Adrenal gland (tissue), 12 donors: ENCODE measurements around the gene IL12RB2. TPM values are rescaled to one million over a fixed set of nuclear protein-coding genes. Genes with fewer than 3 reads are reported as not detected.

Experiments
- DNase-seq, 7 donors: peaks; one replicate each; pipeline ENCODE4 v3.0.0-alpha.2; 2019 to 2020
- H3K27ac ChIP-seq, 5 donors: fragments of 200-600 bp; sonication (generic) in 4 of 5; 1 replicate in 3 of 5; 2 replicates in 2 of 5; pipeline versions ENCODE4 v1.5.1 to v1.8.0; 2016 to 2020; ENCODE audit warnings: mild to moderate bottlenecking in 1 of 5
- H3K27me3 ChIP-seq: fragments of 200-600 bp; 2 replicates; pipeline ENCODE4 v1.8.0; 2021
- H3K36me3 ChIP-seq, 2 donors: fragments of 200-600 bp; replicated peaks in 1 of 2; 1 replicate in 1 of 2; 2 replicates in 1 of 2; pipeline versions ENCODE4 v1.5.1 to v1.8.0; 2018 to 2022
- H3K4me1 ChIP-seq, 2 donors: fragments of 200-600 bp; replicated peaks in 1 of 2; 1 replicate in 1 of 2; 2 replicates in 1 of 2; pipeline versions ENCODE4 v1.5.1 to v1.8.0; 2018 to 2021
- H3K4me3 ChIP-seq, 4 donors: fragments of 200-600 bp; sonication (generic) in 3 of 4; one replicate each; pipeline ENCODE4 v1.5.1; 2016 to 2018
- H3K9me3 ChIP-seq, 3 donors: fragments of 200-600 bp; sonication (generic) in 1 of 3; replicated peaks in 1 of 3; 1 replicate in 2 of 3; 2 replicates in 1 of 3; pipeline versions ENCODE4 v1.5.1 to v1.8.0; 2016 to 2021
- CTCF ChIP-seq, 6 experiments: fragments of 450-650 bp in 4 of 6; fragments of 200-600 bp in 2 of 6; sonication (generic) in 1 of 6; IDR thresholded peaks; 1 replicate in 5 of 6; 2 replicates in 1 of 6; pipeline versions ENCODE4 v1.5.1 to v1.8.0; 2016 to 2021; ENCODE audit warnings: antibody characterized with exemption in 6 of 6, mild to moderate bottlenecking in 2 of 6, moderate library complexity in 1 of 6
- POLR2A ChIP-seq, 2 donors: fragments of 450-650 bp; IDR thresholded peaks; one replicate each; pipeline ENCODE4 v1.6.1; 2017; ENCODE audit warnings: antibody characterized with exemption in 2 of 2, mild to moderate bottlenecking in 2 of 2, moderate library complexity in 1 of 2
- WGBS, 4 donors: extraction: QIAGEN DNeasy Blood & Tissue Kit in 2 of 4; methylation state at CpG; one replicate each; pipeline versions ENCODE4 v1.1.5 to v1.1.7; 2013 to 2017; 5-methylcytosine and 5-hydroxymethylcytosine counted together
- intact Hi-C, 2 donors: fragments of 100-400 bp; cut with DNase I; formaldehyde crosslinking; loops; one replicate each; pipeline versions ENCODE4 v1.14.1 to v1.15.0; 2022 to 2023
- polyA plus RNA-seq, 3 donors: library from polyadenylated mRNA; stranded (reverse); fragments of 200-250 nt in 2 of 3; fragments of 350-450 nt in 1 of 3; fragmentation: Illumina TruSeq in 1 of 3; extraction: RNeasy Lipid Tissue Mini Kit (QIAGEN cat#74804) in 1 of 3; gene quantifications; one replicate each; pipeline ENCODE4 v1.2.3, GENCODE V29; 2013 to 2014
- total RNA-seq, 9 donors: library from RNA; depleted of rRNA in 4 of 9; stranded (reverse); fragments of >200 nt in 4 of 9; fragments of 120-200 nt in 1 of 9; fragmentation: NEBNext Ultra II Directional in 1 of 9; extraction: Animal tissue kit (Norgen Biotek cat#: 25700) in 1 of 9; gene quantifications; one replicate each; pipeline versions ENCODE4 v1.1.0 to v1.2.4, GENCODE V29; 2013 to 2023
- donor health status: healthy with polysubstance abuse.
- donor health status: Bipolar disorder and iron deficiency.
- donor health status: DM: yes; HTN: yes; CAD: no.
- donor health status: DM: no; HTN: no; CAD: no.
- donor health status: DM: no; HTN: no; CAD: no.
- donor health status: DM: yes; HTN: yes; CAD: no.

The IL12RB2 gene
- total and polyA plus RNA-seq, 12 donors = 0.24 to 2.6 (median 0.55) TPM; not detected in 2

- no peaks in the 10 kb centered on the region for H3K9me3 ChIP-seq
- TF ChIP-seq CTCF (IDR thresholded peaks at IDR 0.05) (no peak), POLR2A (IDR thresholded peaks at IDR 0.05) (no peak)
- H3K4me1 ChIP-seq = no peaks in the 10 kb centered on the region
- no peak overlapping the region for H3K27ac ChIP-seq
- no peaks in the 10 kb centered on the region for H3K27me3 ChIP-seq
- H3K4me3 ChIP-seq = no peak overlapping the region
- DNase-seq = no peak
- intact Hi-C loops = no loop called here
- no peaks in the 10 kb centered on the region for H3K36me3 ChIP-seq
- 78 to 90% (median 86%) methylated on average over 5 of the region's 5 CpGs for WGBS, 4 donors
Measured at GRCh38 chr1:67274623-67275325, 32.9 kb upstream of the IL12RB2 start.

- TF ChIP-seq POLR2A (IDR thresholded peaks at IDR 0.05) (no peak), CTCF (IDR thresholded peaks at IDR 0.05) (no peak)
- intact Hi-C loops = no loop called here
- no peak for DNase-seq
- Histone ChIP-seq H3K4me1 (no peaks in the 10 kb centered on the region), H3K36me3 (no peaks in the 10 kb centered on the region), H3K9me3 (no peaks in the 10 kb centered on the region), H3K27me3 (no peaks in the 10 kb centered on the region), H3K4me3 (no peak overlapping the region), H3K27ac (no peak overlapping the region)
- 87 to 92% (median 88%) methylated on average over 5 of the region's 5 CpGs for WGBS, 4 donors
Measured at GRCh38 chr1:67280696-67281095, 27.0 kb upstream of the IL12RB2 start.

- Histone ChIP-seq H3K4me3 (no peak overlapping the region), H3K4me1 (no peaks in the 10 kb centered on the region), H3K27ac (no peak overlapping the region), H3K27me3 (no peaks in the 10 kb centered on the region), H3K36me3 (no peaks in the 10 kb centered on the region), H3K9me3 (no peaks in the 10 kb centered on the region)
- 80 to 84% (median 81%) methylated on average over 3 of the region's 3 CpGs for WGBS, 4 donors
- TF ChIP-seq POLR2A (IDR thresholded peaks at IDR 0.05) = no peak
- DNase-seq = no peak
- intact Hi-C loops = no loop called here
Measured at GRCh38 chr1:67281244-67281643, 26.4 kb upstream of the IL12RB2 start.

- H3K27me3 ChIP-seq = no peaks in the 10 kb centered on the region
- intact Hi-C loops = no loop called here
- no peaks in the 10 kb centered on the region for H3K36me3 ChIP-seq
- H3K9me3 ChIP-seq = no peaks in the 10 kb centered on the region
- DNase-seq = no peak
- H3K27ac ChIP-seq = no peak overlapping the region
- H3K4me3 ChIP-seq = no peak overlapping the region
- no peak for TF ChIP-seq POLR2A (IDR thresholded peaks at IDR 0.05)
- no peak for TF ChIP-seq CTCF (IDR thresholded peaks at IDR 0.05)
- H3K4me1 ChIP-seq = no peaks in the 10 kb centered on the region
- WGBS, 4 donors = 85 to 91% (median 87%) methylated on average over 8 of the region's 8 CpGs
Measured at GRCh38 chr1:67285780-67286488, 21.7 kb upstream of the IL12RB2 start.
